Peyer's patch (tissue), 4 donors: ENCODE results near the gene ASXL2. TPM values are rescaled to one million over a fixed set of nuclear protein-coding genes. Genes with fewer than 3 reads are reported as not detected.

Experiments
- DNase-seq, 3 donors: peaks; one replicate each; pipeline ENCODE4 v3.0.0-alpha.2; 2017 to 2019
- H3K27ac ChIP-seq, 4 donors: fragments of 200-600 bp; sonication (generic); one replicate each; pipeline ENCODE4 v1.5.1; 2016 to 2019
- H3K27me3 ChIP-seq, 2 donors: fragments of 200-600 bp; sonication (generic); one replicate each; pipeline ENCODE4 v1.5.1; 2019
- H3K36me3 ChIP-seq, 3 donors: fragments of 200-600 bp; sonication (generic); one replicate each; pipeline ENCODE4 v1.5.1; 2016 to 2019
- H3K4me1 ChIP-seq, 4 donors: fragments of 200-600 bp; sonication (generic); one replicate each; pipeline ENCODE4 v1.5.1; 2016 to 2019
- H3K4me3 ChIP-seq, 4 donors: fragments of 200-600 bp; sonication (generic); 1 replicate in 3 of 4; 2 replicates in 1 of 4; pipeline ENCODE4 v1.5.1; 2016 to 2019; ENCODE audit warnings: mild to moderate bottlenecking in 1 of 4
- H3K9me3 ChIP-seq, 4 donors: fragments of 200-600 bp; sonication (generic); one replicate each; pipeline ENCODE4 v1.5.1; 2016 to 2019; ENCODE audit warnings: mild to moderate bottlenecking in 1 of 4
- POLR2A ChIP-seq, 2 donors: fragments of 450-650 bp; IDR thresholded peaks; one replicate each; pipeline ENCODE4 v1.5.1; 2017; ENCODE audit warnings: antibody characterized with exemption in 2 of 2, mild to moderate bottlenecking in 2 of 2, moderate library complexity in 2 of 2
- total RNA-seq, 4 donors: library from RNA; depleted of rRNA; stranded (reverse); fragments of >200 nt; gene quantifications; one replicate each; pipeline ENCODE4 v1.1.0, GENCODE V29; 2016
- TF ChIP-seq, protein P1 (sequence below), 6 experiments: fragments of 450-650 bp in 4 of 6; fragments of 200-600 bp in 2 of 6; sonication (generic) in 1 of 6; IDR thresholded peaks; one replicate each; pipeline ENCODE4 v1.5.1; 2017 to 2019; ENCODE audit warnings: antibody characterized with exemption in 6 of 6, mild to moderate bottlenecking in 3 of 6, moderate library complexity in 1 of 6

ASXL2 gene
- total RNA-seq, 4 donors from 2014 or later, result 17.0 to 28.9 (median 19.8) TPM

DNA sequence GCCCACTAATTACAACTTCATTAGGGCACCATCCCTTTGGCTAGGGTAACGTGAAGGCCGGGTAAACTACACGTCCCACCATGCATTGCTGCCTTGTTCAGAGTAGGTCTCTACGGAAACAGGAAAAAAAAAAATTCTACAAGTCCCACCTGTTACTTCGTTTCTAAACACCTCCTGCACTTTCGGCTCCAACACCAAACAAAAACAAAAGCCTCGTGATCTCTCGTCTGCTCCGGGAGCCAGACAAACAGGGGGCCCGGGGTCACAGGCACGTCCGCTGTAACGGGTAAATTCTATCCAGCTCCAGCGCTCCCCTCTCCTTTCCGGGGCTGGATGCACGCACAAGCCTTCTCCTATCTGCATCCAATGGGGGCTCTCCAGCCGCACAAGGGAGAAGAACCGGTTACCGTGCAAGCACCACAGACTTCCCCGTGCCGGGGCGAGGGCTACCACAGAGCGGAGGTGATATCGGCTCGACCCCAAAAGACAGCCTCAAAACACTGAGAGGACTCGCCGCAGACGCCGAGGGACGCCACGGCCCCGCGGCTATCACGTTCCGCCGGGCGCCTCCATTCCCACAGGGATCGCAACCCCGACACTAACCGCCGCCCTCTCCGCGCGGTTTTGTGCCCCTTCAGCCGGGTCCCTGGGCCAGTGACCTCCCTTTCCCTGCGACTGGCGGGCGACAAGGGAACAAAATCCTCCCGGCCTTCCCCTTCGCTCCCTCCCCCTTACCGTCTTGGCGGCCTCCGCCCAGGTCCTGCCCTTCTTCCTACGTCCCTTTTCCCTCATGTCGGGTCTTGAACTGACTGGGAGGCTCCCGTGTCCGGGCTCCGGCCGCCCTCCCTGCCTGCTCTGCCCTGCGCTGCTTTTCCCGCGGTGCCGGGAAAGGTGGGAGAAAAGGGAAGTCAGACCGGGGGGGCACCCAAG is 591 bp downstream of the ASXL2 start:
- H3K4me3 ChIP-seq, result peak overlapping the region; percentile 67 to 84 (median 82)
- peaks cover 0 to 7% (median 0%) of the 10 kb centered on the region in 3 donors for H3K36me3 ChIP-seq
- H3K27me3 ChIP-seq, result no peaks in the 10 kb centered on the region
- DNase-seq, result peak; percentile 67 to 83 (median 80)
- peak overlapping the region; percentile 86 to 98 (median 88) for H3K27ac ChIP-seq
- H3K4me1 ChIP-seq, result peaks cover 0 to 14% (median 3%) of the 10 kb centered on the region in 4 donors
- TF ChIP-seq, protein P1, sequence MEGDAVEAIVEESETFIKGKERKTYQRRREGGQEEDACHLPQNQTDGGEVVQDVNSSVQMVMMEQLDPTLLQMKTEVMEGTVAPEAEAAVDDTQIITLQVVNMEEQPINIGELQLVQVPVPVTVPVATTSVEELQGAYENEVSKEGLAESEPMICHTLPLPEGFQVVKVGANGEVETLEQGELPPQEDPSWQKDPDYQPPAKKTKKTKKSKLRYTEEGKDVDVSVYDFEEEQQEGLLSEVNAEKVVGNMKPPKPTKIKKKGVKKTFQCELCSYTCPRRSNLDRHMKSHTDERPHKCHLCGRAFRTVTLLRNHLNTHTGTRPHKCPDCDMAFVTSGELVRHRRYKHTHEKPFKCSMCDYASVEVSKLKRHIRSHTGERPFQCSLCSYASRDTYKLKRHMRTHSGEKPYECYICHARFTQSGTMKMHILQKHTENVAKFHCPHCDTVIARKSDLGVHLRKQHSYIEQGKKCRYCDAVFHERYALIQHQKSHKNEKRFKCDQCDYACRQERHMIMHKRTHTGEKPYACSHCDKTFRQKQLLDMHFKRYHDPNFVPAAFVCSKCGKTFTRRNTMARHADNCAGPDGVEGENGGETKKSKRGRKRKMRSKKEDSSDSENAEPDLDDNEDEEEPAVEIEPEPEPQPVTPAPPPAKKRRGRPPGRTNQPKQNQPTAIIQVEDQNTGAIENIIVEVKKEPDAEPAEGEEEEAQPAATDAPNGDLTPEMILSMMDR (IDR thresholded peaks at IDR 0.05), result no peak
- TF ChIP-seq POLR2A (IDR thresholded peaks at IDR 0.05), result peak in 1 of 2 donors; percentile 16
- H3K9me3 ChIP-seq, result no peaks in the 10 kb centered on the region

DNA sequence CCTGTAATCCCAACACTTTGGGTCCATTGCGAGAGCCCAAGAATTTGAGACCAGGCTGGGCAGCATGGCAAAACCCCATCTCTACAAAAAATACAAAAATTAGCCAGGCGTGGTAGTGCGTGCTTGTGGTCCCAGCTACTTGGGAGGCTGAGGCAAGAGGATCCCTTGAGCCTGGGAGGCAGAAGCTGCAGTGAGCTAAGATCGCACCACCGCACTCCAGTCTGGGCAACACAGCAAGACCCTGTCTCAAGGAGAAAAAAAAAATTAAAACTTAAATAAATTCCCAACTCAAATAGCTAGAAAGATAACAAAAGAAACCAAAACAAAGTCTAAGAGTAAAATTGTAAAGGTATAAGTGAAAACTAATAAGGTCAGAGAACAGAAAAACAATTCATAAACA is 6.2 kb downstream of the ASXL2 start:
- peaks cover 0 to 29% (median 0%) of the 10 kb centered on the region in 3 donors for H3K36me3 ChIP-seq
- DNase-seq, result no peak
- no peak overlapping the region for H3K4me3 ChIP-seq
- no peaks in the 10 kb centered on the region for H3K9me3 ChIP-seq
- TF ChIP-seq POLR2A (IDR thresholded peaks at IDR 0.05), result no peak
- TF ChIP-seq, protein P1 (IDR thresholded peaks at IDR 0.05), result no peak
- no peak overlapping the region for H3K27ac ChIP-seq
- H3K4me1 ChIP-seq, result peaks cover 0 to 13% (median 3%) of the 10 kb centered on the region in 4 donors
- no peaks in the 10 kb centered on the region for H3K27me3 ChIP-seq

DNA sequence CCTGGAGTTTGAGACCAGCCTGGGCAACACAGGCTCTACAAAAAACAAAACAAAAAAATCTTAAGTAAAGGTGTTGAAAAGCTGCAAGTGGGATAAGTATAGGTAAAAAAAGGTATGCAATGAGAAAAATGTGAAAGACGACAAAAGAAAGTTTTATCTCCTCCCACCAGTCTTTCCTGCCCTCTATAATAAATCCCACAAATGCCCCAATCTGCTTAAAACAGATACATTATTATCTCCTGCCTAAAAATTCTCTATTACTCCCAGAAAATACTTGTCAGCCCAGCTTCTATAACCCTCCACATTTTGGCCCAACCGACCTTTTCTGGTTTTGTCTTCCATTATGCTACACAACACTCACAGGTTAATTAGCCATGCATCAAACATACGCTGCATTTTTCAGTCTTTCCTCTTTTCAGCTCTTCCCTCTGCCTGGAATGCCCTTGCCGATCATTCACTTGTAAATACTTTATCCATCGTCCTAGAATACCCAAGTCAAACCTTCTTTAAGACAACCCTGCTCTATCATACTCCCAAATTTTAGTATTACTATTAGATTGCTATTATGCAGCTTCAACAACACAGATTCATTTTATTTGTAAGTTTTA is 10.8 kb downstream of the ASXL2 start:
- Histone ChIP-seq H3K4me1 (no peaks in the 10 kb centered on the region), H3K27me3 (no peaks in the 10 kb centered on the region), H3K36me3 (peaks cover 0 to 22% (median 0%) of the 10 kb centered on the region in 3 donors), H3K27ac (no peak overlapping the region), H3K9me3 (no peaks in the 10 kb centered on the region), H3K4me3 (no peak overlapping the region)
- no peak for TF ChIP-seq POLR2A (IDR thresholded peaks at IDR 0.05)
- TF ChIP-seq, protein P1 (IDR thresholded peaks at IDR 0.05), result no peak
- no peak for DNase-seq

DNA sequence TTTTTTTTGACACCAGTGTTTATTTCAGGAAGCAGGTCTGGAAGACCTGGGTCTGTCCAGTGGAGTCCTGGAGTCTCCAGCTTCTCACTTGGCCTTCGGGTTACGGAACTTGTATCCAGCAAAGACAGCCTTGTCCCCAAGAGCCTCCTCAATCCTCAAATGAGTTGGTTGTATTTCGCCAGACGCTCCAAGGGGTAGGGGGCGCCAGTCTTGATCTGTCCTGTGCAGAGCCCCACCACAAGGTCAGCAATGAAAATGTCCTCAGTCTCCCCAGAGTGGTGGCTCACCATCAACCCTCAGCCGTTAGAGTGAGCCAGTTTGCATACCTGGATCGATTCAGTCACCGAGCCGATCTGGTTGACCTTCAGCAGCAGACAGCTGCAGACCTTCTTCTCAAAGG is 21.9 kb downstream of the ASXL2 start:
- Histone ChIP-seq H3K4me3 (no peak overlapping the region), H3K36me3 (peaks cover 0 to 4% (median 0%) of the 10 kb centered on the region in 3 donors), H3K9me3 (no peaks in the 10 kb centered on the region), H3K4me1 (peaks cover 0 to 5% (median 2%) of the 10 kb centered on the region in 4 donors), H3K27me3 (no peaks in the 10 kb centered on the region), H3K27ac (no peak overlapping the region)
- TF ChIP-seq, protein P1 (IDR thresholded peaks at IDR 0.05), result no peak
- TF ChIP-seq POLR2A (IDR thresholded peaks at IDR 0.05), result no peak
- no peak for DNase-seq

DNA sequence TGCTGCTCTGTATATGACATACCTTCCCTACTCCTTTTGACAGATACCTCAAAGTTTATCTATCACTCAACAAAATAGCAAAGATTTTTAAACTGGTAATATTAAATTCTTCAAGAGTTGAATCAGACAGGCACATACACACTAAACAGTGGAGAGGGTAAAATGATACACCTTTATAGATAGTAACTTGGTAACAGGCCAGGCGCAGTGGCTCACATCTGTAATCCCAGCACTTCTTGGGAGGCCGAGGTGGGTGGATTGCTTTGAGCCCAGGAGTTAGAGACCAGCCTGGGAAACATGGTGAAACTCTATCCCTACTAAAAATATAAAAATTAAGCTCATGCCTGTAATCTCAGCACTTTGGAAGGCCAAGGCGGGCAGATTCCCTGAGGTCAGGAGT is 23.2 kb downstream of the ASXL2 start:
- no peaks in the 10 kb centered on the region for H3K9me3 ChIP-seq
- H3K4me1 ChIP-seq, result peaks cover 0 to 5% (median 2%) of the 10 kb centered on the region in 4 donors

More for the DNA sequence above, 23.2 kb downstream of the ASXL2 start:
- peaks cover 0 to 4% (median 0%) of the 10 kb centered on the region in 3 donors for H3K36me3 ChIP-seq
- DNase-seq, result no peak
- no peak overlapping the region for H3K27ac ChIP-seq
- TF ChIP-seq, protein P1 (IDR thresholded peaks at IDR 0.05), result no peak
- TF ChIP-seq POLR2A (IDR thresholded peaks at IDR 0.05), result no peak
- no peaks in the 10 kb centered on the region for H3K27me3 ChIP-seq
- H3K4me3 ChIP-seq, result no peak overlapping the region
